Tibial artery (tissue), 4 donors: ENCODE data around the gene RBPMS2.
A peak's percentile ranks its signal among the peaks of the same experiment; 100 is the strongest.

ENCODE experiments used
- DNase-seq, 2 donors: peaks; one replicate each; pipeline ENCODE4 v3.0.0-alpha.2; 2019
- H3K27ac ChIP-seq, 2 donors: fragments of 200-600 bp; sonication (generic) in 1 of 2; 1 replicate in 1 of 2; 2 replicates in 1 of 2; pipeline ENCODE4 v1.5.1; 2018 to 2019; ENCODE audit warnings: mild to moderate bottlenecking in 1 of 2
- H3K27me3 ChIP-seq, 2 donors: fragments of 200-600 bp; sonication (generic) in 1 of 2; one replicate each; pipeline versions ENCODE4 v1.5.1 to v1.6.0; 2016 to 2019
- H3K36me3 ChIP-seq, 3 donors: fragments of 200-600 bp; sonication (generic) in 2 of 3; one replicate each; pipeline ENCODE4 v1.5.1; 2016 to 2019; ENCODE audit warnings: mild to moderate bottlenecking in 2 of 3
- H3K4me1 ChIP-seq, 4 donors: fragments of 200-600 bp; sonication (generic) in 2 of 4; 1 replicate in 3 of 4; 2 replicates in 1 of 4; pipeline ENCODE4 v1.5.1; 2016 to 2019
- H3K4me3 ChIP-seq, 2 donors: fragments of 200-600 bp; sonication (generic) in 1 of 2; 1 replicate in 1 of 2; 2 replicates in 1 of 2; pipeline ENCODE4 v1.5.1; 2018 to 2019; ENCODE audit warnings: mild to moderate bottlenecking in 2 of 2
- H3K9me3 ChIP-seq, 3 donors: fragments of 200-600 bp; sonication (generic) in 1 of 3; one replicate each; pipeline ENCODE4 v1.5.1; 2016 to 2019
- CTCF ChIP-seq, 2 experiments: fragments of 200-600 bp in 1 of 2; fragments of 450-650 bp in 1 of 2; IDR thresholded peaks; one replicate each; pipeline ENCODE4 v1.5.1; 2017 to 2019; ENCODE audit warnings: antibody characterized with exemption in 2 of 2, mild to moderate bottlenecking in 1 of 2, moderate library complexity in 1 of 2
- intact Hi-C: fragments of 100-400 bp; cut with DNase I; formaldehyde crosslinking; loops from one replicate; pipeline ENCODE4 v1.15.0; 2023; ENCODE audit warnings: low total_unique reads

Gene RBPMS2

GRCh38 chr15:64699751-64700388 is 75.5 kb downstream of the RBPMS2 start:
- peak overlapping the region; percentile 63 to 84 for H3K27ac ChIP-seq
- peaks cover 0 to 85% (median 53%) of the 10 kb centered on the region in 4 donors for H3K4me1 ChIP-seq
- peaks cover 0 to 5% (median 0%) of the 10 kb centered on the region in 3 donors for H3K36me3 ChIP-seq
- no peaks in the 10 kb centered on the region for H3K9me3 ChIP-seq
- no peak for TF ChIP-seq CTCF (IDR thresholded peaks at IDR 0.05)
- intact Hi-C loops, result loop anchor here (10.0 kb wide), 1 partner anchor 205 kb away; no protein-coding TSS in a partner anchor
- H3K27me3 ChIP-seq, result no peaks in the 10 kb centered on the region
- peak overlapping the region; percentile 29 to 66 for H3K4me3 ChIP-seq
- peak; percentile 46 to 77 for DNase-seq

GRCh38 chr15:64698823-64699222 is 76.6 kb downstream of the RBPMS2 start:
- Histone ChIP-seq H3K4me3 (peak overlapping the region; percentile 1 to 29), H3K27ac (peak overlapping the region; percentile 63 to 84), H3K27me3 (no peaks in the 10 kb centered on the region), H3K9me3 (no peaks in the 10 kb centered on the region), H3K36me3 (peaks cover 0 to 14% (median 6%) of the 10 kb centered on the region in 3 donors), H3K4me1 (peaks cover 0 to 94% (median 58%) of the 10 kb centered on the region in 4 donors)
- TF ChIP-seq CTCF (IDR thresholded peaks at IDR 0.05), result no peak
- intact Hi-C loops, result loop anchor here (10.0 kb wide), 1 partner anchor 206 kb away; no protein-coding TSS in a partner anchor
- DNase-seq, result no peak

- Histone ChIP-seq H3K4me3 (no peak overlapping the region), H3K4me1 (peaks cover 0 to 96% (median 65%) of the 10 kb centered on the region in 4 donors)
Observed at GRCh38 chr15:64697911-64698369, 77.4 kb downstream of the RBPMS2 start.

GRCh38 chr15:64696481-64696880 is 78.9 kb downstream of the RBPMS2 start:
- H3K27ac ChIP-seq, result peak overlapping the region; percentile 42 to 84
- intact Hi-C loops, result loop anchor here (10.0 kb wide), 1 partner anchor 208 kb away; no protein-coding TSS in a partner anchor

More at GRCh38 chr15:64697911-64698369, 77.4 kb downstream of the RBPMS2 start:
- Histone ChIP-seq H3K27ac (peak overlapping the region; percentile 63 to 84), H3K36me3 (peaks cover 0 to 14% (median 6%) of the 10 kb centered on the region in 3 donors), H3K9me3 (no peaks in the 10 kb centered on the region), H3K27me3 (no peaks in the 10 kb centered on the region)
- intact Hi-C loops, result loop anchor here (10.0 kb wide), 1 partner anchor 207 kb away; no protein-coding TSS in a partner anchor
- no peak for DNase-seq
- TF ChIP-seq CTCF (IDR thresholded peaks at IDR 0.05), result no peak

GRCh38 chr15:64695561-64695992 is 79.8 kb downstream of the RBPMS2 start:
- DNase-seq, result peak in 1 of 2 donors; percentile 40

More at GRCh38 chr15:64696481-64696880, 78.9 kb downstream of the RBPMS2 start:
- no peak for TF ChIP-seq CTCF (IDR thresholded peaks at IDR 0.05)
- Histone ChIP-seq H3K36me3 (peaks cover 0 to 15% (median 6%) of the 10 kb centered on the region in 3 donors), H3K27me3 (no peaks in the 10 kb centered on the region), H3K9me3 (no peaks in the 10 kb centered on the region), H3K4me1 (peaks cover 0 to 99% (median 69%) of the 10 kb centered on the region in 4 donors), H3K4me3 (no peak overlapping the region)
- no peak for DNase-seq

More at GRCh38 chr15:64695561-64695992, 79.8 kb downstream of the RBPMS2 start:
- H3K27ac ChIP-seq, result peak overlapping the region; percentile 42 to 84
- H3K36me3 ChIP-seq, result peaks cover 3 to 23% (median 9%) of the 10 kb centered on the region in 3 donors
- peaks cover 0 to 99% (median 67%) of the 10 kb centered on the region in 4 donors for H3K4me1 ChIP-seq
- no peak overlapping the region for H3K4me3 ChIP-seq
- TF ChIP-seq CTCF (IDR thresholded peaks at IDR 0.05), result no peak
- H3K27me3 ChIP-seq, result no peaks in the 10 kb centered on the region
- intact Hi-C loops, result loop anchor here (10.0 kb wide), 1 partner anchor 209 kb away; no protein-coding TSS in a partner anchor
- H3K9me3 ChIP-seq, result no peaks in the 10 kb centered on the region
